Right cardiac atrium (tissue), 5 donors: Measurements from ENCODE around the gene NEURL3. TPM values are rescaled to one million over a fixed set of nuclear protein-coding genes. Genes with fewer than 3 reads are reported as not detected.

Experiments used
- ATAC-seq, 2 donors: fragments of 200-7000 bp; cut with Tn5 transposase; one replicate each; pipeline versions ENCODE4 v1.8.0 to v1.9.1; 2020; ENCODE audit warnings: moderate library complexity in 2 of 2, mild to moderate bottlenecking in 1 of 2
- DNase-seq, 3 donors: peaks; one replicate each; pipeline ENCODE4 v3.0.0-alpha.2; 2020
- H3K27ac ChIP-seq: one replicate; pipeline ENCODE4 v1.5.1; 2013; ENCODE audit warnings: mild to moderate bottlenecking, low read length, control low read depth, moderate library complexity
- H3K27me3 ChIP-seq: one replicate; pipeline ENCODE4 v1.6.1; 2013; ENCODE audit not compliant: control insufficient read depth, insufficient read depth
- H3K4me1 ChIP-seq: one replicate; pipeline ENCODE4 v1.6.1; 2013; ENCODE audit warnings: low read length; ENCODE audit not compliant: control insufficient read depth, insufficient read depth
- H3K4me3 ChIP-seq: one replicate; pipeline ENCODE4 v1.5.1; 2013; ENCODE audit warnings: low read length, control low read depth
- H3K9me3 ChIP-seq: one replicate; pipeline ENCODE4 v1.6.1; 2013; ENCODE audit warnings: low read length; ENCODE audit not compliant: control insufficient read depth
- WGBS: extraction: QIAGEN DNeasy Blood & Tissue Kit; methylation state at CpG from one replicate; pipeline ENCODE4 v1.1.7; 2013; 5-methylcytosine and 5-hydroxymethylcytosine counted together
- intact Hi-C, 4 donors: fragments of 100-400 bp; cut with DNase I; formaldehyde crosslinking; loops; one replicate each; pipeline versions ENCODE4 v1.11.0 to v1.14.0; 2022 to 2023
- polyA plus RNA-seq: library from polyadenylated mRNA; stranded (reverse); fragments of 200-250 nt; gene quantifications from one replicate; pipeline ENCODE4 v1.2.3, GENCODE V29; 2013
- total RNA-seq, 4 donors: library from RNA; stranded (reverse); fragmentation: NEBNext Ultra II Directional; extraction: Animal tissue kit (Norgen Biotek cat#: 25700); gene quantifications; one replicate each; pipeline ENCODE4 v1.2.1, GENCODE V29; 2021
- donor health status: healthy with polysubstance abuse.
- donor health status: DM: no; HTN: yes; CAD: no.
- donor health status: DM: no; HTN: no; CAD: no.
- donor health status: DM: no; HTN: yes; CAD: no; lungs with severe emphysema.
- donor health status: DM: yes; HTN: yes; CAD: no.

NEURL3 gene
- total and polyA plus RNA-seq, 5 donors = 0.07 to 0.20 (median 0.15) TPM; not detected in 2

DNA sequence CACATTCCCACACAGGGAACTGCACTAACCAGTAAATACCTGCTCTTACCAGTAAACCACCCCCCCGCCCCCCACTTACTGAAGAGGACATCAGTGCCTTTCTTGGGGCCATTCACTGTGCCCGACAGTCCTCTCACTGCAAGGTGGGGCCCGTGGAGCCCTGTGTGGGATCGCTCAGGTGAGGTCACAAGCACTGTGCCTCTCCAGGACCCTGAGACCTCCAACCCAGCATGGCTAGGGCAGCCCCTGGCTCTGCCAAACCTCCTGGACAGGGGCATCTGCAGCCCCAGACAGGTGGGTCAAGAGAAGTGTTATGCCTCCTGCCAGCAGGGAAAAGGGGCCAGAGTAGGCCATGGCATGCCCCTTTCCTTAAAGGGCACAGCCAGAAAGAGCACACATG is 6.7 kb upstream of the NEURL3 start:
- Histone ChIP-seq H3K4me1 (no peaks in the 10 kb centered on the region), H3K27me3 (no peaks in the 10 kb centered on the region), H3K27ac (no peak overlapping the region), H3K9me3 (no peaks in the 10 kb centered on the region), H3K4me3 (no peak overlapping the region)
- WGBS = 85% methylated on average over 4 of the region's 4 CpGs
- DNase-seq (no peak), ATAC-seq (no peak)
- intact Hi-C loops = no loop called here

DNA sequence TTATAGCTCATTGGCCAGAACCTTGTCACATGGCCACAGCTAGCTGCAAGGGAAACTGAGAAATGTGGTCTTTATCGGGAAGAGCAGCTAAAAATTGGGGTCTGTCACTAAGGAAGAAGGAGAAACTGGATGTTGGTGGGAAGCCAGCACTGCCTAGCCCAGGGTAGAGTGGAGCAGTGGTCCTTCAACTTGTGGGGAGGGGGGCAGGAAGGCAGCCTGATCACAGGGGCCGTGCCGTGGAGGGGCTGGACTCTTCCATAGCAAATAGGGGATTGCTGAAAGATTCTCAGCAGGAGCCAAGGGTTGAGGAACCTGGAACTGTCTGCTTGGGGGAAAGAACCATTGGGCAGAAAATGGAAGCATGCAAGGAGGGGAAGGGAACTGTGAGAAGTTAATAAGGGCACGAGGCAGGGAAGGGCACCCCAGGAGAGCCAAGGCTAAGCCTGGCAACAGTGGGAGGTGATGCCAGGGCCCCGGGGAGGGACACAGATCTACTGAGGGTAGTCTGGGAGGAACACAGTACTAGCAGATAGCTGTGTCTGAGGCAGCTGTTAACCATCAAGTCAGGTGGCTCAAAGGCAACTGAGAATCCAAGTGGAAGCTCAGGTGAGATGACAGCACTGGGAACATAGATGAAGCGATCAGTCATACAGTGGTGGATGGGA is 5.9 kb upstream of the NEURL3 start:
- DNase-seq (no peak), ATAC-seq (no peak)
- Histone ChIP-seq H3K27me3 (no peaks in the 10 kb centered on the region), H3K27ac (no peak overlapping the region), H3K9me3 (no peaks in the 10 kb centered on the region), H3K4me1 (no peaks in the 10 kb centered on the region), H3K4me3 (no peak overlapping the region)
- intact Hi-C loops = no loop called here
- 68% methylated on average over 6 of the region's 6 CpGs for WGBS

DNA sequence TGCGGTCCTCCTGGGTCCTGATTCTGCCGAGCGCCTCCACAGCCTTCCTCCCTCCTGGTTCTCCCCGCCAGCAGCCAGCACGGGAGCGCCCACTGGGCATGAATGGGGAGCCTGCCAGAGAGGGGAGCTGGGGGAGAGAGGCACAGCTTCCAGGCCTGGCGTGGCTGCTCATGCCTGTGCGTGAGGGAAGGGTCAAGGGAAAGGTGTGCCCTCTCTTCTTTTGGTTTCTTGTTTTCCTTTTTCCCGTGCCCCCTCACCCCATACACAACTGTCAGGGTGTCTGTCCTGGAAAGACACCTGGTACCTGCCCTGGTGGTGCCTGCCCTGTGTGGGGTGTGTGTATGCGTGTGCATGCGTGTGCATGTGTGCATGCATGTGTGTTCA is 4.7 kb upstream of the NEURL3 start:
- DNase-seq = no peak
- Histone ChIP-seq H3K27me3 (no peaks in the 10 kb centered on the region), H3K9me3 (no peaks in the 10 kb centered on the region), H3K27ac (no peak overlapping the region), H3K4me1 (no peaks in the 10 kb centered on the region), H3K4me3 (no peak overlapping the region)
- intact Hi-C loops = loop anchor here (1.0 to 10.0 kb wide), 7 partner anchors 38 to 375 kb away; partner anchors contain the start of gene ASTL (in 2 of the 4)
- no peak for ATAC-seq
- WGBS = 43% methylated on average over 11 of the region's 11 CpGs

DNA sequence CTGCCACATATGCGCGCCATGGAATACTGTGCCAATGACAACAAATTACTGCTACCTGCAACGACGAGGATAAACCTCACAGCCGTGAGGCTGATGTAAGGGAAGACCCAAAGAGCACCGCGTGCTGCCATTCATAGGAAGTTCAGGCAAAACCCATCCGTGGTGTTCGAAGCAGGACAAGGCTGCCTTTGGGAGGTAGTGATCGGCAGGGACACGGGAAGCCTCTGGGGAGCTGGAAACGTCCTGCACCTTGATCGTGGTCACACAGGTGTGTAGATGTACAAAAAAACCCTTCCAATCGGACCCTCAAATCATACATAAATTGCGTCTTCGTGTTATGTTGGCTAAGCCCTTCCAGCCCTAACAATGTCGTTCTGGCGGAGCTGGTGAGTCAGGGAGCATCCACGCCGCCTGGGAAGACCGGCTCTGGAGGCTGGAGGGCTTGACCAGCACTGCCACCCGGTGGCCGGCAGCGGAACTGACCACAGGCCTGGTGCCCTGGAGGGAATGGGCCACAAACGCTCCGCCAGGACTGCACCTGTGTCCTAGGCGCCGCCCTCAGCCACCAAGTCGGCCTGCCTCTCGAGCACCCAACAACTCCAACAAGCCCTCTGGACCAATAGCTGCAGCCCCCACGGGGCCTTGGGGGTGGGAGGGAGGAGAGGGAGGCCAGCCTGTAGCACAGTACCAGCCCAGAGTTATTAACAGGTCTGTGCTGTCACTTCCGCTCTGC is 4.1 kb upstream of the NEURL3 start:
- whole genome bisulfite sequencing = 23% methylated on average over 32 of the region's 32 CpGs
- H3K4me1 ChIP-seq = no peaks in the 10 kb centered on the region
- ATAC-seq (peak; percentile 88 to 89), DNase-seq (peak; percentile 90 to 96 (median 95))
- no peak overlapping the region for H3K27ac ChIP-seq
- intact Hi-C loops = loop anchor here (1.0 to 10.0 kb wide), 7 partner anchors 37 to 374 kb away; partner anchors contain the start of gene ASTL (in 2 of the 4)
- H3K4me3 ChIP-seq = no peak overlapping the region
- no peaks in the 10 kb centered on the region for H3K9me3 ChIP-seq
- no peaks in the 10 kb centered on the region for H3K27me3 ChIP-seq

DNA sequence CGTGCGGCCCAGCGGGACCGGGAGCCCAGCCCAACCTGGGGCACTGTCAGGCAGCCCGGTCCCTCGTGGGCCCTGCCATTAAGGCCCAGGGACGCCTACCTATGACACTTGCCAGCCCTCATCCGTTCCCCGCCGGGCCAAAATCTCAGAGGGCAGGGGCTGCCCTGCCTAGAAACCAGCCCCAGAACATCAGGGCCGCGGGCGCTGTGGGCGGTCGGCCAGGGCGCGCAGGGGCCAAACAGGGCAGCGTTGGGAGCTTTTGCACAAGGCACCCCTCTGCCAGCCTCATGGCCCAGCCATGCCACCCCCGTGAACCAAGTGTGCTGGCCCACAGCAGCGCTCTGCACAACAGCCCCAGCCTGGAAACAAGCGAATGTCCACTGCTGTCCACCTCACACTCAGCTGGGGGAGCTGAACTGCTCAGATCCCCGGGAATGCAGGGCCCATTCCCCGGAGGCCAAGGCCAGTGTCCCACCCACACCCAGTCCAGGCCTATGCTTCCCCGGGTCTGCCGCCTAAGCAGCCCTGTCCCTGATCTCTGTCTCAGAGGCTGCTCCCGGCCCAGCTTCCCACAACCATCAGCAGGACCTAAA is 3.5 kb upstream of the NEURL3 start:
- 59% methylated on average over 26 of the region's 26 CpGs for WGBS
- Histone ChIP-seq H3K27ac (no peak overlapping the region), H3K4me3 (no peak overlapping the region), H3K4me1 (no peaks in the 10 kb centered on the region), H3K9me3 (no peaks in the 10 kb centered on the region), H3K27me3 (no peaks in the 10 kb centered on the region)
- ATAC-seq = peak; percentile 3 to 17
- intact Hi-C loops = loop anchor here (1.0 to 10.0 kb wide), 7 partner anchors 36 to 374 kb away; partner anchors contain the start of gene ASTL (in 2 of the 4)
- peak in 2 of 3 donors; percentile 48 to 59 for DNase-seq

DNA sequence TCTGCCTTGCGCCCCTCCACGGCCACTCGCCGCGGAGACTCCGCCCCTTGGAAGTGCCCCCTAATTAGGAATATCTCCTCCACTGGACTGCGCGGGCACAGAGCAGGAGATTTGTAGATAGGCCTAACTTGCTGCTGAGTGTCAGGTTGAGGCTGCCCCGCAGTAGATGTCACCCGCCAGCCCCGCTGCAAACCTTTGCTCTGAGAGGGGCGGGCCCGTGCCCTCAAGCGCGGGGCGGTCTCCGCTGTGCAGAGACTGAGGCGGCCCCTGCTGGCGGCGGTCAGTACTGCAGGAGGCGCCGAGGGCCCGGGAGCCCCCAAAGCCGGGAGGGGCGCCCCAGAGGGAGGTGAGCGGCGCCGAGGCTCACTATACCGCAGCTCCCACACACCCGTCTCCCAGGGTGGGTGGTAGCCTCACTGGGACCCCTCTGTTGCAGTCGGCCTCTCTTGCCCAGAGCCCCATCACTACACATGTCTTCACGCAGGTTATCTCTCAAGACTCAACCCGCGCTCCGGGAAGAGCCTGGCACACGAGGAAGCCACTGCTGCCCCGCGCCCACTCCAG is 2.9 kb upstream of the NEURL3 start:
- intact Hi-C loops = loop anchor here (2.0 to 10.0 kb wide), 6 partner anchors 36 to 373 kb away; partner anchors contain the start of gene ASTL (in 2 of the 4)
- DNase-seq (peak; percentile 80 to 94 (median 94)), ATAC-seq (peak; percentile 87 to 88)
- WGBS = 5% methylated on average over 38 of the region's 38 CpGs
- Histone ChIP-seq H3K27me3 (no peaks in the 10 kb centered on the region), H3K4me3 (peak overlapping the region; percentile 15), H3K9me3 (no peaks in the 10 kb centered on the region), H3K4me1 (no peaks in the 10 kb centered on the region), H3K27ac (no peak overlapping the region)

DNA sequence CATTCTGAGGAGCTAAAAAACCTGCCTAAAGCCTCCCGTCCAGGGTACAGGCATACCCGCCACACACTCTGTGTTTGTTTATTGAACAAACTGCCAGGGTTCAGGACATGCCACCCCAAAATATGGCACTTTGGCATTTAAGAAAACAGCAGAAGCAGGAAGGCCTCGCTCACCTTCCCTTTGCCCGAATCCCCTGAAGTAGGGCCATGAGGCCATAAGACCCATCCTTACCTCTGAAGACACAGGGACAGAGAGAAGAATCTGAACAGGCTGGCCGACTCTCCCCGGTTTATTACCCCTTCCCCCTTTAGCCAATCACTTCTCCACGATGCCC is 1.7 kb upstream of the NEURL3 start:
- Histone ChIP-seq H3K27me3 (no peaks in the 10 kb centered on the region), H3K9me3 (no peaks in the 10 kb centered on the region), H3K4me1 (no peaks in the 10 kb centered on the region), H3K27ac (no peak overlapping the region), H3K4me3 (no peak overlapping the region)
- DNase-seq (no peak), ATAC-seq (no peak)
- intact Hi-C loops = loop anchor here in 3 of 4 donors (5.0 to 10.0 kb wide), 5 partner anchors 35 to 372 kb away; partner anchors contain the start of gene ASTL (in 2 of the 3)
- WGBS = 94% methylated on average over 7 of the region's 7 CpGs

DNA sequence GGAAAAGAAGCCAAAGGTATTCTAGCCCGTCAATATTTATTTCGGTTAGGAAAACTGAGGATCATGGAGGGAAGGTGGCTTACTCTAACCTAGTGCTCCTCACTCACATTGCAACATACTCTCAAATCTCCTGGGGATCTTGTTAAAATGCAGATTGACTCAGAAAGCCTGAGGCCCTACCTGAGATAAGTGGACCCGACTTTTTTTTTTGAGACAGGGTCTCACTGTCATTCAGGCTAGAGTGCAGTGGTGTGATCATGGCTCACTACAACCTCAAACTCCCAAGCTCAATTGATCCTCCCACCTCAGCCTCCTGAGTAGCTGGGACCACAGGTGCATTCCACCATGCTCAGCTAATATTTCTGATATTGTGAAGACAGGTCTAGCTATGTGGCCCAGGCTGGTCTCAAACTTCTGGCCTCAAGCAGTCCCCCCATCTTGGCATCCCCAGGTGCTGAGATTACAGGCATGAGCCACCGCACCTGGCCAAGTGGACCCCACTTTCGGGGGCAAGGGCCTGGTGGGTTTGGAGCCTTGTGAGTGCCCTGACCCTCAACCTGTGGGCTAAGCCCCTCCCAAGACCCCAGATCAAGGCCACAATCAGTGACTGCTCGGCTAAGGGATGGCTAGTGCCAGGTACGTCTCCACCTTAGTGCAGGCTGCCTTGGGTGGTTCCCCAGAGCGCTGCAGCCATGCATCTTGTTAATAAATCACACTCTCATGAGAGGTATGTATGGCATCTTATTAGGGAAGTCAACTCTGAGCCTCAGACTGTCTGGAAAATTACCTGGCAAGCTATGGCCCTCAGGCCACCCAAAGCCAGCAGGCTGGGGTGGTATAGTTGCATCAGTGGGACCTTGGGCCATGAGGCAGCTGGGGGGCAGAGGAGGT is 1.1 kb upstream of the NEURL3 start:
- ATAC-seq (no peak), DNase-seq (peak in 1 of 3 donors; percentile 39)
- Histone ChIP-seq H3K9me3 (no peaks in the 10 kb centered on the region), H3K27me3 (no peaks in the 10 kb centered on the region), H3K4me3 (no peak overlapping the region), H3K4me1 (no peaks in the 10 kb centered on the region), H3K27ac (no peak overlapping the region)
- 92% methylated on average over 8 of the region's 8 CpGs for WGBS
- intact Hi-C loops = loop anchor here in 3 of 4 donors (5.0 to 10.0 kb wide), 5 partner anchors 34 to 371 kb away; partner anchors contain the start of gene ASTL (in 2 of the 3)

DNA sequence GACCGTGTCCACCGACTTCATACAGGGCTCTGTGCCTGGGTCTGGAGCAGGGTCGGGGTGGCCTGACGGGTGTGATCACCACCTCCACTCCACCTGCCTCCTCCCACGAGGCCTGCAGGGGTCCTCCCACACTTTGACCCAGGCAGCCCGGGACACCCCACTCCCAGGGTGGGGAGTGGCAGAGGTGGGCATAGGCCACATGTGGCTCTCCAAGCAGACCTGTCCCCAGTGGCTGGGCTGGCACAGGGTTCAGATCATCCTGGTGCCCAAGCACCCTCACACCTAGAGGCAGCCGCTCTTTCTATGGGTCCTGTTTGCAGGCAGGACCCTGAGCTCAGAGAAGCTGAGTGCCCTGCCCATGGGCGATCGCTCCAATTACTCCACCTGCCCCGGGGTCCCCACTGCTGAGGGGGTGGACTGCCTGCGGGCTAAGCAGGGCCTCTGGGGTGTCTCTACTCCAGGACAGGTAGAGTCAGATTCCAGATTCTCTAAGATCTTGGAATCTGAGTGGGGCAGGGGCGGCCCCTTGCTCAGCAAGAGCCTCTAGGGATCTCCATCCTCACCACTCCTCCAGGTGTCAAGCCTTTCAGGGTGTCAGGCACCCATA is 1.4 kb downstream of the NEURL3 start:
- Histone ChIP-seq H3K9me3 (no peaks in the 10 kb centered on the region), H3K4me3 (no peak overlapping the region), H3K27me3 (no peaks in the 10 kb centered on the region), H3K4me1 (no peaks in the 10 kb centered on the region), H3K27ac (no peak overlapping the region)
- ATAC-seq = no peak
- DNase-seq = no peak
- intact Hi-C loops = loop anchor here in 1 of 4 donors (10.0 kb wide), 2 partner anchors 189 to 369 kb away; partner anchors contain the start of gene ASTL
- 90% methylated on average over 12 of the region's 12 CpGs for WGBS
